H1 (cell line): Measurements from ENCODE around the gene TPP1. TPM values are rescaled to one million over a fixed set of nuclear protein-coding genes. Genes with fewer than 3 reads are reported as not detected.

ENCODE experiments used
- BACH1 ChIP-seq: IDR thresholded peaks from 2 replicates; pipeline ENCODE4 v1.6.1; 2012; ENCODE audit warnings: low read length, improper control_type of control experiment
- BRCA1 ChIP-seq: IDR thresholded peaks from 2 replicates; pipeline ENCODE4 v1.6.1; 2012; ENCODE audit warnings: low read depth, low read length, improper control_type of control experiment
- CHD1 ChIP-seq: IDR thresholded peaks from 2 replicates; pipeline ENCODE4 v1.6.1; 2012; ENCODE audit warnings: low read depth, low read length, improper control_type of control experiment
- EP300 ChIP-seq, 2 experiments: IDR thresholded peaks; 1 replicate in 1 of 2; 2 replicates in 1 of 2; pipeline ENCODE4 v1.6.1; 2011 to 2012; ENCODE audit warnings: low read depth in 2 of 2, low read length in 2 of 2, mild to moderate bottlenecking in 2 of 2, borderline replicate concordance in 1 of 2, inconsistent platforms in 1 of 2, moderate library complexity in 1 of 2
- JUND ChIP-seq: IDR thresholded peaks from 2 replicates; pipeline ENCODE4 v1.6.1; 2011; ENCODE audit warnings: mild to moderate bottlenecking, improper control_type of control experiment, low read length
- MAFK ChIP-seq: IDR thresholded peaks from 2 replicates; pipeline ENCODE4 v1.6.1; 2012; ENCODE audit warnings: low read depth, mild to moderate bottlenecking, improper control_type of control experiment, low read length
- RFX5 ChIP-seq: IDR thresholded peaks from 2 replicates; pipeline ENCODE4 v1.6.1; 2011; ENCODE audit warnings: low read depth, low read length, improper control_type of control experiment, borderline replicate concordance
- SAP30 ChIP-seq: fragments of 300-600 bp; sonication (generic); IDR thresholded peaks from 2 replicates; pipeline ENCODE4 v1.7.1; 2012; ENCODE audit warnings: low read length, moderate library complexity, mild to moderate bottlenecking, inconsistent platforms; ENCODE audit not compliant: insufficient read depth, insufficient replicate concordance
- SIN3A ChIP-seq, 2 experiments: IDR thresholded peaks in 1 of 2; conservative IDR thresholded peaks in 1 of 2; 2 replicates each; pipeline ENCODE4 v1.6.1; 2011 to 2012; ENCODE audit warnings: low read length in 2 of 2, improper control_type of control experiment in 1 of 2, low read depth in 1 of 2, mild to moderate bottlenecking in 1 of 2
- SP1 ChIP-seq: IDR thresholded peaks from 2 replicates; pipeline ENCODE4 v1.6.1; 2011; ENCODE audit warnings: low read depth, low read length
- SRF ChIP-seq: IDR thresholded peaks from 2 replicates; pipeline ENCODE4 v1.6.1; 2011; ENCODE audit warnings: mild to moderate bottlenecking, low read depth, low read length, moderate library complexity
- TAF7 ChIP-seq: optimal IDR thresholded peaks from 2 replicates; pipeline ENCODE3; 2011; ENCODE audit warnings: low read depth, mild to moderate bottlenecking, inconsistent platforms, low read length, moderate library complexity, borderline replicate concordance
- polyA plus RNA-seq, 7 experiments: library from polyadenylated mRNA; depleted of rRNA in 3 of 7; stranded (reverse) in 5 of 7; unstranded in 2 of 7; fragments of >200 nt in 5 of 7; fragments of 200-250 nt in 2 of 7; gene quantifications; 1 replicate in 5 of 7; 2 replicates in 1 of 7; 4 replicates in 1 of 7; pipeline versions ENCODE4 v1.2.1 to v1.2.3, GENCODE V29; 2011 to 2013; ENCODE audit warnings: missing spikeins in 2 of 7, mixed read lengths in 2 of 7
- total RNA-seq: library from RNA; stranded (reverse); fragmentation: NEBNext Ultra II Directional; extraction: Animal tissue kit (Norgen Biotek cat#: 25700); gene quantifications from 2 replicates; pipeline ENCODE4 v1.2.1, GENCODE V29; 2021
- TF ChIP-seq, protein P1 (sequence below), 3 experiments: IDR thresholded peaks; 1 replicate in 2 of 3; 2 replicates in 1 of 3; pipeline versions ENCODE4 v1.5.1 to v1.6.1; 2011; ENCODE audit warnings: low read length in 3 of 3, mild to moderate bottlenecking in 3 of 3, inconsistent platforms in 2 of 3, low read depth in 1 of 3, moderate library complexity in 1 of 3; ENCODE audit not compliant: insufficient read depth in 1 of 3; ENCODE audit errors: control extremely low read depth in 1 of 3

TPP1 gene
- total and polyA plus RNA-seq, 2 of the 8 experiments (the other 6 are each of a cell fraction or from before 2014, with no cell fraction given), result 36.1 to 77.5 TPM

DNA sequence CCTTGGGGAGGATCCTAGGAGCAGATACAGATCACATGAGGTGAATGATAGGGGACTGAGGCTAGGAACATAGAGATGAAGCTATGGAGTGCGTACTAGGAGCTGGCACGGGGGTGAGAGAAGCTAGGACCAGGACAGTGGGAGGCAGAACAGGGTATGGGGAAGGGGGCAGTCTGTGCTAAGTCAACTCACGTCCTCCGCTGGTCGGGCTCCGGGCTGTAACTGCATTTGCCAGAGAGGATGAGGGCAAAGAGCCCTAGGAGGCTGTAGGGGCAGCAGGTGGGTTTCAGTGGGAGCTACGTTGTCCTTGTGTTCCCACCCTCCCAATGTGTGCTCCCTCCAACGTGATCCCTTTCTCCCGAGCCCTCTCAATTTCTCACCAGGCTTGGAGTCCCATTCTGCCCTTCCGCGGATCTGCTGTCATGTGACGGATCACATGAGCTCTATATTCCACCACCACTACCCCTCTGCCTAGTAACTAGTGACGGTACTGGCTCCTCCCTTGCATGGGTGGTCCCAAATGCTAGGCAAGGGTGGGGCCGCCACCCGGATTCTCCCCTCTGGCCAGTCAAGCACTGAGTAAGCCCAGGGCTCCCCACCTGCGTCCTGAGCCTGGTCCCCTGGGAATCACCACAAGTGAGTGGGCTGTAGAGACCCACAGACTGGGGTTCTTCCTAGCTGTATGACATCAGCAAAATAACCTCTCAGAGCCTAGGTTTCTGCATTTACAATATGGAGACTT is at the start of gene TPP1 (continued):
- no peak for TF ChIP-seq BACH1
- TF ChIP-seq MAFK, result peak; percentile 13; the same call in 1 of the 2 replicates
- TF ChIP-seq SRF, result no peak
- TF ChIP-seq SAP30, result no peak
- TF ChIP-seq SP1, result peak; percentile 75
- TF ChIP-seq EP300 (IDR thresholded peaks at IDR 0.05; ENCODE audit: borderline replicate concordance in 1 of 2, low read depth in 2 of 2, low read length in 2 of 2), result 0 out of 3 replicates have a peak, but pooled peaks of 1 of the 2 experiments have one; percentile 56
- no peak for TF ChIP-seq BRCA1
- peak; percentile 100 for TF ChIP-seq RFX5
- TF ChIP-seq, protein P1, sequence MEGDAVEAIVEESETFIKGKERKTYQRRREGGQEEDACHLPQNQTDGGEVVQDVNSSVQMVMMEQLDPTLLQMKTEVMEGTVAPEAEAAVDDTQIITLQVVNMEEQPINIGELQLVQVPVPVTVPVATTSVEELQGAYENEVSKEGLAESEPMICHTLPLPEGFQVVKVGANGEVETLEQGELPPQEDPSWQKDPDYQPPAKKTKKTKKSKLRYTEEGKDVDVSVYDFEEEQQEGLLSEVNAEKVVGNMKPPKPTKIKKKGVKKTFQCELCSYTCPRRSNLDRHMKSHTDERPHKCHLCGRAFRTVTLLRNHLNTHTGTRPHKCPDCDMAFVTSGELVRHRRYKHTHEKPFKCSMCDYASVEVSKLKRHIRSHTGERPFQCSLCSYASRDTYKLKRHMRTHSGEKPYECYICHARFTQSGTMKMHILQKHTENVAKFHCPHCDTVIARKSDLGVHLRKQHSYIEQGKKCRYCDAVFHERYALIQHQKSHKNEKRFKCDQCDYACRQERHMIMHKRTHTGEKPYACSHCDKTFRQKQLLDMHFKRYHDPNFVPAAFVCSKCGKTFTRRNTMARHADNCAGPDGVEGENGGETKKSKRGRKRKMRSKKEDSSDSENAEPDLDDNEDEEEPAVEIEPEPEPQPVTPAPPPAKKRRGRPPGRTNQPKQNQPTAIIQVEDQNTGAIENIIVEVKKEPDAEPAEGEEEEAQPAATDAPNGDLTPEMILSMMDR (IDR thresholded peaks at IDR 0.05; ENCODE audit: control extremely low read depth in 1 of 3, insufficient read depth in 1 of 3, low read depth in 1 of 3, low read length in 3 of 3), result no peak
- no peak for TF ChIP-seq TAF7
- TF ChIP-seq CHD1, result no peak
- no peak for TF ChIP-seq JUND
- peak; percentile 91 to 97; a peak in 3 of 4 replicates for TF ChIP-seq SIN3A (conservative IDR thresholded peaks at IDR 0.05 in 1 of 2, IDR thresholded peaks at IDR 0.05 in 1 of 2; ENCODE audit: low read depth in 1 of 2, low read length in 2 of 2)
